ENCODE results near the gene PLPPR1. TPM values are rescaled to one million over a fixed set of nuclear protein-coding genes. Genes with fewer than 3 reads are reported as not detected.

Gene PLPPR1
- total and polyA plus RNA-seq, 2 donors (not counting 3 experiments of a cell fraction or from before 2014, with no cell fraction given): 0.18 to 0.50 TPM

DNA sequence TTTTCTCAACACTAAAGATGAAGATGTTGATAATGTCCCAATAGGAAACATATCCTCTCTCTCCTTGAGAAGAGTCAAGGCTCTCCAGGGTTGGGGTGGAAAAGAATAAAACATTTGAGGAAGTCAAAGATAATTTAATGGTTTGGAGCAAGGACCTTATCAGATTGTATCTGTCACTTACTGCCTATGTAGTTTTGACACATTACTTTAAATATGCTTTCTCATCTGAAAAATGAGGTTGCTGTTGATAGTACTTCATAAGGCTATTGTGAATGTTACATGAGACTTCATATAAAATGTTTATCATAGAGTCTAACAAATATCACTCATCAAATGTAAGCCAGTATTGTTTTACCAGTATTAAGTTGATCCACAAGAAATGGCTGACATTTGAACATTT is 307.6 kb downstream of the PLPPR1 start:
- Histone ChIP-seq H3K9ac (replicated peaks; ENCODE audit: extremely low read depth, insufficient read depth, low read length) (no peak overlapping the region), H3K4me3 (replicated peaks in 1 of 3; ENCODE audit: insufficient read depth in 1 of 3, low read depth in 1 of 3, low read length in 3 of 3) (no peak overlapping the region), H3K79me2 (ENCODE audit: control insufficient read depth, insufficient read depth, low read length) (no peaks in the 10 kb centered on the region), H2AFZ (ENCODE audit: low read depth, low read length) (no peak overlapping the region), H3K27ac (ENCODE audit: insufficient read depth, low read depth, low read length) (no peak overlapping the region), H3K4me1 (ENCODE audit: control insufficient read depth, extremely low read depth, insufficient read depth, low read length) (no peaks in the 10 kb centered on the region), H3K4me2 (ENCODE audit: insufficient read depth, low read length) (no peak overlapping the region), H3K9me3 (replicated peaks; ENCODE audit: control insufficient read depth, insufficient read depth, low read length) (no peaks in the 10 kb centered on the region), H4K20me1 (replicated peaks; ENCODE audit: control insufficient read depth, extremely low read depth, insufficient read depth, low read length) (no peaks in the 10 kb centered on the region), H3K36me3 (ENCODE audit: control insufficient read depth in 2 of 2, extremely low read depth in 1 of 2, insufficient read depth in 2 of 2, low read length in 2 of 2) (no peaks in the 10 kb centered on the region), H3K27me3 (ENCODE audit: control insufficient read depth in 2 of 2, insufficient read depth in 2 of 2, low read length in 2 of 2) (no peaks in the 10 kb centered on the region), H3K9me1 (replicated peaks; ENCODE audit: control insufficient read depth, extremely low read depth, insufficient read depth, low read length) (no peaks in the 10 kb centered on the region)
- FAIRE-seq: no peak
- no peak for DNase-seq (ENCODE audit: low read depth, low spot score)
- ChIA-PET POLR2A (no interaction called here), CTCF (no interaction called here)
- TF ChIP-seq FOS (IDR thresholded peaks at IDR 0.05; ENCODE audit: borderline replicate concordance, insufficient read depth, low read length): no peak
- TF ChIP-seq JUN (IDR thresholded peaks at IDR 0.05; ENCODE audit: borderline replicate concordance, insufficient read depth, insufficient read length, low read depth): no peak
- TF ChIP-seq POLR2A (IDR thresholded peaks at IDR 0.05; ENCODE audit: low read depth, low read length): no peak
- TF ChIP-seq EZH2 (IDR thresholded peaks at IDR 0.05; ENCODE audit: borderline replicate concordance, low read depth, low read length, severe bottlenecking): no peak
- TF ChIP-seq MYC (IDR thresholded peaks at IDR 0.05; ENCODE audit: low read depth, low read length): no peak
- TF ChIP-seq, protein P1, sequence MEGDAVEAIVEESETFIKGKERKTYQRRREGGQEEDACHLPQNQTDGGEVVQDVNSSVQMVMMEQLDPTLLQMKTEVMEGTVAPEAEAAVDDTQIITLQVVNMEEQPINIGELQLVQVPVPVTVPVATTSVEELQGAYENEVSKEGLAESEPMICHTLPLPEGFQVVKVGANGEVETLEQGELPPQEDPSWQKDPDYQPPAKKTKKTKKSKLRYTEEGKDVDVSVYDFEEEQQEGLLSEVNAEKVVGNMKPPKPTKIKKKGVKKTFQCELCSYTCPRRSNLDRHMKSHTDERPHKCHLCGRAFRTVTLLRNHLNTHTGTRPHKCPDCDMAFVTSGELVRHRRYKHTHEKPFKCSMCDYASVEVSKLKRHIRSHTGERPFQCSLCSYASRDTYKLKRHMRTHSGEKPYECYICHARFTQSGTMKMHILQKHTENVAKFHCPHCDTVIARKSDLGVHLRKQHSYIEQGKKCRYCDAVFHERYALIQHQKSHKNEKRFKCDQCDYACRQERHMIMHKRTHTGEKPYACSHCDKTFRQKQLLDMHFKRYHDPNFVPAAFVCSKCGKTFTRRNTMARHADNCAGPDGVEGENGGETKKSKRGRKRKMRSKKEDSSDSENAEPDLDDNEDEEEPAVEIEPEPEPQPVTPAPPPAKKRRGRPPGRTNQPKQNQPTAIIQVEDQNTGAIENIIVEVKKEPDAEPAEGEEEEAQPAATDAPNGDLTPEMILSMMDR (IDR thresholded peaks at IDR 0.05; ENCODE audit: extremely low read depth in 1 of 2, insufficient read depth in 1 of 2, low read depth in 1 of 2, low read length in 2 of 2): no peak
- TF ChIP-seq POLR2AphosphoS5 (IDR thresholded peaks at IDR 0.05; ENCODE audit: insufficient read depth, low read depth, low read length): no peak
- TF ChIP-seq, protein P2, sequence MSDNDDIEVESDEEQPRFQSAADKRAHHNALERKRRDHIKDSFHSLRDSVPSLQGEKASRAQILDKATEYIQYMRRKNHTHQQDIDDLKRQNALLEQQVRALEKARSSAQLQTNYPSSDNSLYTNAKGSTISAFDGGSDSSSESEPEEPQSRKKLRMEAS (IDR thresholded peaks at IDR 0.05; ENCODE audit: insufficient read depth, insufficient read length): no peak
- no peak for TF ChIP-seq GATA2 (IDR thresholded peaks at IDR 0.05; ENCODE audit: insufficient read depth, insufficient read length, low read depth, low read length)
- no TSS peak for BruUV-seq (replicated peaks)
- dilution Hi-C loops (cut with MboI; ENCODE audit: extremely low pct_ligation_motif_present, low sequenced_read_pairs): no loop called here
- intact Hi-C loops (cut with micrococcal nuclease): no loop called here
